A549 (cell line): ENCODE data around the gene SFRP2.

Experiments
- MAFK ChIP-seq: fragments of 450-650 bp; IDR thresholded peaks from 2 replicates; pipeline ENCODE4 v1.6.1; 2014; ENCODE audit not compliant: partially characterized antibody
- MAZ ChIP-seq: fragments of 150-350 bp; IDR thresholded peaks from 2 replicates; pipeline ENCODE4 v1.6.1; 2014; ENCODE audit warnings: antibody characterized with exemption, low read depth, low read length, borderline replicate concordance
- POLR2A ChIP-seq: IDR thresholded peaks from 2 replicates; pipeline ENCODE4 v1.6.1; 2012; ENCODE audit warnings: mild to moderate bottlenecking, low read length

DNA sequence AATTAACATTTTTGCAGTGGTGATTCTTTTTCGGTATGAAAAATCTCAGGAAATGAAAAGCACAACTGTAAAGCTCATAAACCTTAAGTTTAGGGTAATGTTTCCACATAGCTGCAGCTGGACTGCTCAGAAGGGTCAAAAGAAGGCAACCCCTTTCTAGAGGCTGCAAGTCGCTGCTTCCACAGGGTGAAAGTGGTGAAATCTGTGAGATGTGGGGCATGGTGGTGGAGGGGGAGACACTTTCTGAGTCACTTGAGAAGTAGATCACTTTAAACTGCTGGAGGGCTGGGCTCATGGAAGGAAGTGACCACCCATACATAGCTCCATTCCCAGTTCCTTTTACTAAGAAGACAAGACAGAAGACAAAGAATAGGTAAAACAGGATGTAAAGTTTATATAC is 8.7 kb downstream of the SFRP2 start:
- TF ChIP-seq POLR2A (no peak), MAFK (no peak), MAZ (no peak)
